IPS-NIHi7 (cell line): Measurements from ENCODE around the gene CTSE.

Experiments used
- DNase-seq: peaks from one replicate; pipeline ENCODE4 v3.0.0; 2012; ENCODE audit warnings: mixed read lengths; ENCODE audit errors: extremely low spot score

CTSE gene

GRCh38 chr1:205971082-205971481 is 52.6 kb downstream of the CTSE start:
- no peak for DNase-seq

GRCh38 chr1:205970486-205970885 is 53.2 kb downstream of the CTSE start:
- no peak for DNase-seq

- DNase-seq = no peak
Measured at GRCh38 chr1:205969229-205969628, 54.5 kb downstream of the CTSE start.

- DNase-seq = no peak
Measured at GRCh38 chr1:205967554-205968335, 56.0 kb downstream of the CTSE start.

- DNase-seq = no peak
Measured at GRCh38 chr1:205965036-205965884, 58.4 kb downstream of the CTSE start.

- no peak for DNase-seq
Measured at GRCh38 chr1:205963352-205964155, 60.1 kb downstream of the CTSE start.

GRCh38 chr1:205962821-205963221 is 60.9 kb downstream of the CTSE start:
- DNase-seq = no peak

GRCh38 chr1:205961991-205962820 is 61.5 kb downstream of the CTSE start:
- no peak for DNase-seq

- DNase-seq = no peak
Measured at GRCh38 chr1:205961405-205961804, 62.3 kb downstream of the CTSE start.

- no peak for DNase-seq
Measured at GRCh38 chr1:205959789-205960188, 63.9 kb downstream of the CTSE start.
